Erythroblast (primary cell): ENCODE measurements around the gene TWIST2.

Experiments used
- GATA1 ChIP-seq: IDR thresholded peaks from 2 replicates; pipeline ENCODE4 v1.6.1; 2011; ENCODE audit warnings: low read depth, mild to moderate bottlenecking, control low read depth, low read length, moderate library complexity
- POLR2A ChIP-seq: IDR thresholded peaks from 2 replicates; pipeline ENCODE4 v1.6.1; 2011; ENCODE audit warnings: mild to moderate bottlenecking, low read length

DNA sequence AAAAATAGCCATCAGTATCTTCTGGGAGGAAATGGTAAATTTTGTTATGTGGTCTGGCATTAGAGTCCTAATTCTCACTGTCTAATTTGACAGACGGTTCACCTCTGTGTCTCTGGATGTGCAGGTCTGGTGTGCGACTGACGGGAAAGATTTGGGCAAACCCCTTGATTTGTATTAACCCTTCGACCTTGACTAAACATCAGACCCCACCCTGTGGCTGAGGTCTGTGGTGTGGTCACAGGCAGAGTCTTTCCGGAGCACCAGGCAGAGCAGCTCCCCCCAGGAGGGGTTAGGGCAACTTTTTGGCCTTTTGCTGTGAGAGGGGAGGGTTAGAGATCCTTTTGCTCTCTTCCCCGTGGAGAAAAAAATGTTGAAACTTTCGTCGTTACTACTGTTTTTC is 6.4 kb downstream of the TWIST2 start:
- TF ChIP-seq POLR2A: no peak
- TF ChIP-seq GATA1: no peak
